ENCODE measurements around the gene PTP4A2.

PTP4A2 gene

GRCh38 chr1:31891280-31891679, 46.9 kb downstream of the PTP4A2 start:
- Histone ChIP-seq H2AFZ (no peak overlapping the region), H3K27ac (no peak overlapping the region), H3K4me2 (ENCODE audit: low read length) (no peak overlapping the region), H3K4me1 (no peaks in the 10 kb centered on the region), H3K4me3 (ENCODE audit: low read depth, low read length) (no peak overlapping the region), H3K9ac (no peak overlapping the region), H3K9me3 (ENCODE audit: control insufficient read depth, low read length) (no peaks in the 10 kb centered on the region), H3K36me3 (ENCODE audit: control insufficient read depth, insufficient read depth, low read length) (no peaks in the 10 kb centered on the region), H3K27me3 (ENCODE audit: control insufficient read depth, insufficient read depth, low read length) (no peaks in the 10 kb centered on the region), H3K79me2 (no peaks in the 10 kb centered on the region)
- TF ChIP-seq CTCF (IDR thresholded peaks at IDR 0.05): no peak

GRCh38 chr1:31888291-31888690, 49.9 kb downstream of the PTP4A2 start:
- no peak overlapping the region for H2AFZ ChIP-seq
- no peak for TF ChIP-seq CTCF (IDR thresholded peaks at IDR 0.05)
- no peak overlapping the region for H3K4me2 ChIP-seq (ENCODE audit: low read length)
- H3K4me3 ChIP-seq (ENCODE audit: low read depth, low read length): no peak overlapping the region
- H3K79me2 ChIP-seq: no peaks in the 10 kb centered on the region
- no peaks in the 10 kb centered on the region for H3K4me1 ChIP-seq
- no peak overlapping the region for H3K9ac ChIP-seq
- no peaks in the 10 kb centered on the region for H3K36me3 ChIP-seq (ENCODE audit: control insufficient read depth, insufficient read depth, low read length)
- no peaks in the 10 kb centered on the region for H3K9me3 ChIP-seq (ENCODE audit: control insufficient read depth, low read length)
- H3K27ac ChIP-seq: no peak overlapping the region
- no peaks in the 10 kb centered on the region for H3K27me3 ChIP-seq (ENCODE audit: control insufficient read depth, insufficient read depth, low read length)

GRCh38 chr1:31886866-31887265, 51.3 kb downstream of the PTP4A2 start:
- Histone ChIP-seq H3K9me3 (ENCODE audit: control insufficient read depth, low read length) (no peaks in the 10 kb centered on the region), H2AFZ (no peak overlapping the region), H3K9ac (no peak overlapping the region), H3K27ac (no peak overlapping the region), H3K36me3 (ENCODE audit: control insufficient read depth, insufficient read depth, low read length) (no peaks in the 10 kb centered on the region), H3K27me3 (ENCODE audit: control insufficient read depth, insufficient read depth, low read length) (no peaks in the 10 kb centered on the region), H3K4me1 (no peaks in the 10 kb centered on the region), H3K79me2 (no peaks in the 10 kb centered on the region), H3K4me3 (ENCODE audit: low read depth, low read length) (no peak overlapping the region), H3K4me2 (ENCODE audit: low read length) (no peak overlapping the region)
- no peak for TF ChIP-seq CTCF (IDR thresholded peaks at IDR 0.05)

GRCh38 chr1:31885851-31886250, 52.3 kb downstream of the PTP4A2 start:
- no peak for TF ChIP-seq CTCF (IDR thresholded peaks at IDR 0.05)
- Histone ChIP-seq H3K4me3 (ENCODE audit: low read depth, low read length) (no peak overlapping the region), H3K36me3 (ENCODE audit: control insufficient read depth, insufficient read depth, low read length) (no peaks in the 10 kb centered on the region), H3K9me3 (ENCODE audit: control insufficient read depth, low read length) (no peaks in the 10 kb centered on the region), H2AFZ (no peak overlapping the region), H3K9ac (no peak overlapping the region), H3K4me2 (ENCODE audit: low read length) (no peak overlapping the region), H3K27ac (no peak overlapping the region), H3K27me3 (ENCODE audit: control insufficient read depth, insufficient read depth, low read length) (no peaks in the 10 kb centered on the region), H3K79me2 (no peaks in the 10 kb centered on the region), H3K4me1 (peaks cover 5% of the 10 kb centered on the region)

- Histone ChIP-seq H3K9me3 (ENCODE audit: control insufficient read depth, low read length) (no peaks in the 10 kb centered on the region), H3K4me2 (ENCODE audit: low read length) (no peak overlapping the region), H3K36me3 (ENCODE audit: control insufficient read depth, insufficient read depth, low read length) (no peaks in the 10 kb centered on the region), H3K27me3 (ENCODE audit: control insufficient read depth, insufficient read depth, low read length) (no peaks in the 10 kb centered on the region), H2AFZ (no peak overlapping the region), H3K9ac (no peak overlapping the region), H3K27ac (no peak overlapping the region), H3K79me2 (no peaks in the 10 kb centered on the region), H3K4me3 (ENCODE audit: low read depth, low read length) (no peak overlapping the region), H3K4me1 (peaks cover 8% of the 10 kb centered on the region)
- TF ChIP-seq CTCF (IDR thresholded peaks at IDR 0.05): no peak
Measured at GRCh38 chr1:31883357-31883942, 54.7 kb downstream of the PTP4A2 start.
